K562 (cell line): ENCODE data around the gene RASSF7. TPM values are rescaled to one million over a fixed set of nuclear protein-coding genes. Genes with fewer than 3 reads are reported as not detected.
A peak's percentile ranks its signal among the peaks of the same experiment; 100 is the strongest.

ENCODE experiments used
- ARID1B ChIP-seq: fragments of 450-650 bp; IDR thresholded peaks from 2 replicates; pipeline ENCODE4 v1.6.1; 2016; ENCODE audit warnings: antibody characterized with exemption, mild to moderate bottlenecking, inconsistent platforms
- BRD4 ChIP-seq: fragments of 200-600 bp; sonication (generic); IDR thresholded peaks from 2 replicates; pipeline ENCODE4 v1.6.1; 2017; ENCODE audit warnings: inconsistent platforms
- BRD9 ChIP-seq: fragments of 450-650 bp; IDR thresholded peaks from 2 replicates; pipeline ENCODE4 v1.6.1; 2018; ENCODE audit warnings: low read depth; ENCODE audit not compliant: partially characterized antibody
- CSDE1 ChIP-seq, 2 experiments: fragments of 450-650 bp; IDR thresholded peaks; 2 replicates each; pipeline ENCODE4 v1.6.1; 2016; ENCODE audit warnings: mild to moderate bottlenecking in 1 of 2
- FOSL1 ChIP-seq: fragments of 200-800 bp; sonication (Bioruptor generic); conservative IDR thresholded peaks from 2 replicates; pipeline ENCODE4 v1.6.1; 2016; ENCODE audit warnings: missing genetic modification characterization, missing compliant biosample characterization
- FOXM1 ChIP-seq, 2 experiments: fragments of 450-650 bp in 1 of 2; sonication (generic) in 1 of 2; formaldehyde crosslinking in 1 of 2; IDR thresholded peaks; 2 replicates each; pipeline versions ENCODE4 v1.6.1 to v1.9.0; 2017 to 2022; ENCODE audit warnings: low read depth in 2 of 2, mild to moderate bottlenecking in 2 of 2, missing genetic modification reagents in 1 of 2, moderate library complexity in 1 of 2
- MAZ ChIP-seq, 2 experiments: fragments of 450-650 bp in 1 of 2; sonication (generic) in 1 of 2; formaldehyde crosslinking; IDR thresholded peaks in 1 of 2; conservative IDR thresholded peaks in 1 of 2; 2 replicates each; pipeline versions ENCODE4 v1.4.0 to v1.5.0; 2020; ENCODE audit warnings: mild to moderate bottlenecking in 1 of 2, missing genetic modification reagents in 1 of 2
- NBN ChIP-seq: fragments of 450-650 bp; IDR thresholded peaks from 2 replicates; pipeline ENCODE4 v1.6.1; 2016; ENCODE audit warnings: low read depth, mild to moderate bottlenecking
- NR4A1 ChIP-seq, 2 experiments: fragments of 250-450 bp in 1 of 2; fragments of 450-650 bp in 1 of 2; sonication (Bioruptor Pico) in 1 of 2; IDR thresholded peaks; 2 replicates each; pipeline versions ENCODE4 v1.4.0 to v1.6.1; 2016 to 2020; ENCODE audit warnings: mild to moderate bottlenecking in 2 of 2, missing compliant biosample characterization in 1 of 2, missing genetic modification characterization in 1 of 2, moderate library complexity in 1 of 2
- RB1 ChIP-seq: fragments of 450-650 bp; IDR thresholded peaks from 2 replicates; pipeline ENCODE4 v1.6.1; 2017; ENCODE audit warnings: low read depth, mild to moderate bottlenecking
- RFX7 ChIP-seq: fragments of 250-450 bp; sonication (Bioruptor Pico); IDR thresholded peaks from 2 replicates; pipeline ENCODE4 v1.5.1; 2021; ENCODE audit warnings: mild to moderate bottlenecking
- TCFL5 ChIP-seq: fragments of 250-450 bp; sonication (Bioruptor Pico); conservative IDR thresholded peaks from 2 replicates; pipeline ENCODE4 v1.6.1; 2021; ENCODE audit warnings: mild to moderate bottlenecking, moderate library complexity, matching md5 sums
- TGIF2 ChIP-seq: sonication (generic); formaldehyde crosslinking; IDR thresholded peaks from 2 replicates; pipeline ENCODE4 v1.8.1; 2022; ENCODE audit warnings: mild to moderate bottlenecking, missing genetic modification reagents, moderate library complexity
- USF1 ChIP-seq: sonication (generic); formaldehyde crosslinking; IDR thresholded peaks from 2 replicates; pipeline ENCODE4 v1.9.0; 2022; ENCODE audit warnings: mild to moderate bottlenecking, missing genetic modification reagents
- ZC3H8 ChIP-seq: fragments of 450-650 bp; IDR thresholded peaks from 2 replicates; pipeline ENCODE4 v1.6.1; 2017
- ZKSCAN1 ChIP-seq: fragments of 150-350 bp; IDR thresholded peaks from 2 replicates; pipeline ENCODE4 v1.6.1; 2016; ENCODE audit warnings: low read depth, low read length
- ZNF282 ChIP-seq: sonication (generic); formaldehyde crosslinking; IDR thresholded peaks from 2 replicates; pipeline ENCODE4 v1.8.1; 2023; ENCODE audit warnings: missing genetic modification reagents
- ZNF444 ChIP-seq: fragments of 250-450 bp; sonication (Bioruptor Pico); IDR thresholded peaks from 2 replicates; pipeline ENCODE4 v1.4.0; 2020; ENCODE audit warnings: mild to moderate bottlenecking, moderate library complexity
- ZSCAN32 ChIP-seq: fragments of 450-650 bp; formaldehyde crosslinking; IDR thresholded peaks from 2 replicates; pipeline ENCODE4 v1.4.0; 2020; ENCODE audit warnings: mild to moderate bottlenecking, moderate library complexity
- polyA plus RNA-seq, 8 experiments: library from polyadenylated mRNA; depleted of rRNA in 4 of 8; stranded (reverse) in 5 of 8; unstranded in 3 of 8; fragments of >200 nt; fragmentation: Nextera tagmentation in 2 of 8; fragmentation: Illumina TruSeq in 1 of 8; extraction: Ambion mirVana in 2 of 8; extraction: Trizol in 1 of 8; gene quantifications; 2 replicates each; pipeline versions ENCODE4 v1.2.1 to v1.2.3, GENCODE V29; 2011 to 2014; ENCODE audit warnings: inconsistent platforms in 1 of 8, missing spikeins in 1 of 8
- total RNA-seq, 7 experiments: library from RNA; depleted of rRNA in 6 of 7; stranded (reverse); fragments of >200 nt in 6 of 7; fragmentation: Illumina TruSeq in 2 of 7; extraction: Trizol in 2 of 7; gene quantifications; 2 replicates each; pipeline versions ENCODE4 v1.2.1 to v1.2.3, GENCODE V29; 2011 to 2021; ENCODE audit warnings: low replicate concordance in 1 of 7
- TF ChIP-seq, protein P1 (sequence below): sonication (generic); formaldehyde crosslinking; IDR thresholded peaks from 2 replicates; pipeline ENCODE4 v1.8.0; 2023; ENCODE audit warnings: mild to moderate bottlenecking, missing genetic modification reagents
- TF ChIP-seq, protein P2 (sequence below): IDR thresholded peaks from 3 replicates; pipeline ENCODE4 v1.6.1; 2011; ENCODE audit warnings: borderline replicate concordance, mild to moderate bottlenecking, moderate library complexity; ENCODE audit not compliant: insufficient read length; ENCODE audit errors: extremely low read depth

Gene RASSF7
- total and polyA plus RNA-seq, 9 of the 15 experiments (the other 6 are each of a cell fraction or from before 2014, with no cell fraction given), result 0.41 to 45.2 (median 18.6) TPM

- TF ChIP-seq, protein P1, sequence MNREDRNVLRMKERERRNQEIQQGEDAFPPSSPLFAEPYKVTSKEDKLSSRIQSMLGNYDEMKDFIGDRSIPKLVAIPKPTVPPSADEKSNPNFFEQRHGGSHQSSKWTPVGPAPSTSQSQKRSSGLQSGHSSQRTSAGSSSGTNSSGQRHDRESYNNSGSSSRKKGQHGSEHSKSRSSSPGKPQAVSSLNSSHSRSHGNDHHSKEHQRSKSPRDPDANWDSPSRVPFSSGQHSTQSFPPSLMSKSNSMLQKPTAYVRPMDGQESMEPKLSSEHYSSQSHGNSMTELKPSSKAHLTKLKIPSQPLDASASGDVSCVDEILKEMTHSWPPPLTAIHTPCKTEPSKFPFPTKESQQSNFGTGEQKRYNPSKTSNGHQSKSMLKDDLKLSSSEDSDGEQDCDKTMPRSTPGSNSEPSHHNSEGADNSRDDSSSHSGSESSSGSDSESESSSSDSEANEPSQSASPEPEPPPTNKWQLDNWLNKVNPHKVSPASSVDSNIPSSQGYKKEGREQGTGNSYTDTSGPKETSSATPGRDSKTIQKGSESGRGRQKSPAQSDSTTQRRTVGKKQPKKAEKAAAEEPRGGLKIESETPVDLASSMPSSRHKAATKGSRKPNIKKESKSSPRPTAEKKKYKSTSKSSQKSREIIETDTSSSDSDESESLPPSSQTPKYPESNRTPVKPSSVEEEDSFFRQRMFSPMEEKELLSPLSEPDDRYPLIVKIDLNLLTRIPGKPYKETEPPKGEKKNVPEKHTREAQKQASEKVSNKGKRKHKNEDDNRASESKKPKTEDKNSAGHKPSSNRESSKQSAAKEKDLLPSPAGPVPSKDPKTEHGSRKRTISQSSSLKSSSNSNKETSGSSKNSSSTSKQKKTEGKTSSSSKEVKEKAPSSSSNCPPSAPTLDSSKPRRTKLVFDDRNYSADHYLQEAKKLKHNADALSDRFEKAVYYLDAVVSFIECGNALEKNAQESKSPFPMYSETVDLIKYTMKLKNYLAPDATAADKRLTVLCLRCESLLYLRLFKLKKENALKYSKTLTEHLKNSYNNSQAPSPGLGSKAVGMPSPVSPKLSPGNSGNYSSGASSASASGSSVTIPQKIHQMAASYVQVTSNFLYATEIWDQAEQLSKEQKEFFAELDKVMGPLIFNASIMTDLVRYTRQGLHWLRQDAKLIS, result peak; percentile 27; the same call in 1 of the 2 replicates
- TF ChIP-seq NBN (no peak), MAZ (CRISPR knock-in tag; conservative IDR thresholded peaks at IDR 0.05 in 1 of 2, IDR thresholded peaks at IDR 0.05 in 1 of 2) (peak; percentile 96 to 97), ZKSCAN1 (peak; percentile 68; the same call in 1 of the 2 replicates), RFX7 (CRISPR knock-in tag) (no peak), CSDE1 (IDR thresholded peaks at IDR 0.05) (no peak), USF1 (peak; percentile 93), ZNF282 (peak; percentile 57; the same call in 1 of the 2 replicates), ZNF444 (CRISPR knock-in tag) (no peak), TGIF2 (no peak), FOSL1 (tag) (peak; percentile 63; the same call in 1 of the 2 replicates), BRD4 (no peak), ZC3H8 (no peak), TCFL5 (no peak), ZSCAN32 (CRISPR knock-in tag) (no peak), ARID1B (no peak), BRD9 (no peak), RB1 (peak; percentile 98), NR4A1 (CRISPR knock-in tag; IDR thresholded peaks at IDR 0.05) (0 out of 2 replicates have a peak, but pooled peaks have one; percentile 14), NR4A1 (tag; IDR thresholded peaks at IDR 0.05) (peak; percentile 69; the same call in 1 of the 2 replicates), FOXM1 (IDR thresholded peaks at IDR 0.05; ENCODE audit: low read depth) (no peak), FOXM1 (CRISPR knock-in tag; IDR thresholded peaks at IDR 0.05; ENCODE audit: low read depth) (peak; percentile 88)
- TF ChIP-seq, protein P2, sequence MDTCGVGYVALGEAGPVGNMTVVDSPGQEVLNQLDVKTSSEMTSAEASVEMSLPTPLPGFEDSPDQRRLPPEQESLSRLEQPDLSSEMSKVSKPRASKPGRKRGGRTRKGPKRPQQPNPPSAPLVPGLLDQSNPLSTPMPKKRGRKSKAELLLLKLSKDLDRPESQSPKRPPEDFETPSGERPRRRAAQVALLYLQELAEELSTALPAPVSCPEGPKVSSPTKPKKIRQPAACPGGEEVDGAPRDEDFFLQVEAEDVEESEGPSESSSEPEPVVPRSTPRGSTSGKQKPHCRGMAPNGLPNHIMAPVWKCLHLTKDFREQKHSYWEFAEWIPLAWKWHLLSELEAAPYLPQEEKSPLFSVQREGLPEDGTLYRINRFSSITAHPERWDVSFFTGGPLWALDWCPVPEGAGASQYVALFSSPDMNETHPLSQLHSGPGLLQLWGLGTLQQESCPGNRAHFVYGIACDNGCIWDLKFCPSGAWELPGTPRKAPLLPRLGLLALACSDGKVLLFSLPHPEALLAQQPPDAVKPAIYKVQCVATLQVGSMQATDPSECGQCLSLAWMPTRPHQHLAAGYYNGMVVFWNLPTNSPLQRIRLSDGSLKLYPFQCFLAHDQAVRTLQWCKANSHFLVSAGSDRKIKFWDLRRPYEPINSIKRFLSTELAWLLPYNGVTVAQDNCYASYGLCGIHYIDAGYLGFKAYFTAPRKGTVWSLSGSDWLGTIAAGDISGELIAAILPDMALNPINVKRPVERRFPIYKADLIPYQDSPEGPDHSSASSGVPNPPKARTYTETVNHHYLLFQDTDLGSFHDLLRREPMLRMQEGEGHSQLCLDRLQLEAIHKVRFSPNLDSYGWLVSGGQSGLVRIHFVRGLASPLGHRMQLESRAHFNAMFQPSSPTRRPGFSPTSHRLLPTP, result no peak
These were observed 42.1 kb upstream of the RASSF7 start (continued) for GRCh38 chr11:518463-519202.
